PC-3 (cell line): ENCODE results near the gene ZBTB48. TPM values are rescaled to one million over a fixed set of nuclear protein-coding genes. Genes with fewer than 3 reads are reported as not detected.

Experiments
- ATAC-seq: fragments of 200-7000 bp; cut with Tn5 transposase; 2 replicates; pipeline ENCODE4 v1.9.1; 2020; ENCODE audit warnings: mild to moderate bottlenecking, moderate library complexity
- Bru-seq: library from RNA; stranded (reverse); fragments of 400-500 nt; gene quantifications from one replicate; lab custom pipeline; 2021; lab: Mats Ljungman, UMichigan
- BruChase-seq, 2 experiments: library from RNA; stranded (reverse); fragments of 400-500 nt; gene quantifications; one replicate each; lab custom pipeline; 2021; lab: Mats Ljungman, UMichigan
- BruUV-seq: library from RNA; stranded (reverse); fragments of 400-500 nt; replicated peaks from 2 replicates; lab custom pipeline; 2021; lab: Mats Ljungman, UMichigan
- CTCF ChIA-PET: fragments of 300-600 bp; sonication (Branson Sonifier 250); formaldehyde crosslinking; loops from one replicate; lab custom pipeline; 2022; ENCODE audit warnings: antibody characterized with exemption; lab: Charles Lee
- POLR2A ChIA-PET: fragments of 300-600 bp; sonication (Branson Sonifier 250); formaldehyde crosslinking; loops from one replicate; lab custom pipeline; 2022; ENCODE audit warnings: antibody characterized with exemption; ENCODE audit not compliant: unreplicated experiment; lab: Charles Lee
- DNase-seq: peaks from one replicate; pipeline ENCODE4 v3.0.0-alpha.2; 2015
- H2AFZ ChIP-seq: fragments of 300-600 bp; sonication (generic); 2 replicates; pipeline ENCODE4 v1.6.0; 2016; ENCODE audit warnings: antibody characterized with exemption, low read length
- H3F3A ChIP-seq: fragments of 300-600 bp; sonication (generic); one replicate; pipeline ENCODE4 v1.6.0; 2017; ENCODE audit warnings: antibody characterized with exemption, low read length, control low read depth, mild to moderate bottlenecking; ENCODE audit not compliant: unreplicated experiment
- H3K27ac ChIP-seq: fragments of 300-600 bp; sonication (generic); 2 replicates; pipeline ENCODE4 v1.5.1; 2016; ENCODE audit warnings: mild to moderate bottlenecking, low read length
- H3K27me3 ChIP-seq: fragments of 300-600 bp; sonication (generic); 2 replicates; pipeline ENCODE4 v1.6.1; 2016; ENCODE audit warnings: low read length, mixed read lengths
- H3K36me3 ChIP-seq: fragments of 300-600 bp; sonication (generic); 2 replicates; pipeline ENCODE4 v1.6.1; 2016; ENCODE audit warnings: low read depth, mixed run types, low read length, mixed read lengths
- H3K4me1 ChIP-seq: fragments of 300-600 bp; sonication (generic); 2 replicates; pipeline ENCODE4 v1.5.1; 2016; ENCODE audit warnings: low read length; ENCODE audit not compliant: insufficient read depth
- H3K4me2 ChIP-seq: fragments of 300-600 bp; sonication (generic); 2 replicates; pipeline ENCODE4 v1.6.0; 2016; ENCODE audit warnings: low read length
- H3K4me3 ChIP-seq: fragments of 300-600 bp; sonication (generic); 2 replicates; pipeline ENCODE4 v1.5.1; 2016; ENCODE audit warnings: mild to moderate bottlenecking, low read length, mixed read lengths
- H3K79me2 ChIP-seq: fragments of 300-600 bp; sonication (generic); 2 replicates; pipeline ENCODE4 v1.6.1; 2017; ENCODE audit warnings: low read length, mixed read lengths
- H3K9ac ChIP-seq: fragments of 300-600 bp; sonication (generic); 2 replicates; pipeline ENCODE4 v1.6.0; 2016; ENCODE audit warnings: mild to moderate bottlenecking, low read length
- H3K9me2 ChIP-seq: fragments of 300-600 bp; sonication (generic); replicated peaks from 2 replicates; pipeline ENCODE4 v1.6.1; 2016; ENCODE audit warnings: mixed run types, low read length, mixed read lengths
- H3K9me3 ChIP-seq: fragments of 300-600 bp; sonication (generic); 2 replicates; pipeline ENCODE4 v1.6.1; 2016; ENCODE audit warnings: low read length, mixed read lengths
- H4K20me1 ChIP-seq: fragments of 300-600 bp; sonication (generic); 2 replicates; pipeline ENCODE4 v1.6.1; 2016; ENCODE audit warnings: low read length, mixed read lengths
- EZH2 ChIP-seq: fragments of 300-600 bp; sonication (generic); IDR thresholded peaks from one replicate; pipeline ENCODE4 v1.6.1; 2017; ENCODE audit warnings: antibody characterized with exemption, mild to moderate bottlenecking, low read length; ENCODE audit not compliant: unreplicated experiment
- EZH2phosphoT487 ChIP-seq: fragments of 300-600 bp; sonication (generic); IDR thresholded peaks from 2 replicates; pipeline ENCODE4 v1.6.1; 2018; ENCODE audit warnings: mild to moderate bottlenecking, antibody characterized with exemption, low read length, borderline replicate concordance
- intact Hi-C: fragments of 100-400 bp; cut with micrococcal nuclease; formaldehyde crosslinking; loops from 2 replicates; pipeline ENCODE4 v1.9.0; 2023
- long read RNA-seq: library from polyadenylated mRNA; unstranded; transcript quantifications from one replicate; pipeline ENCODE4 v2.0.0, GENCODE V29; 2021; ENCODE audit not compliant: unreplicated experiment
- total RNA-seq: library from RNA; depleted of rRNA; stranded (reverse); fragments of >200 nt; gene quantifications from 2 replicates; pipeline ENCODE4 v1.2.3, GENCODE V29; 2014; rRNA removed
- TF ChIP-seq, protein P1 (sequence below): fragments of 300-600 bp; sonication (generic); conservative IDR thresholded peaks from 2 replicates; pipeline ENCODE4 v1.5.1; 2017; ENCODE audit warnings: antibody characterized with exemption, low read depth, mild to moderate bottlenecking, low read length

The ZBTB48 gene
- total RNA-seq: 42.7 and 47.2 TPM in 2 replicates
- percentile 82 among the genes with signal in this experiment for Bru-seq, nascent RNA
- percentile 87 among the genes with signal in this experiment for BruChase-seq, experiment 1, labeled RNA remaining after a 6-hour chase
- BruChase-seq, experiment 2, labeled RNA remaining after a 2-hour chase: percentile 90 among the genes with signal in this experiment
- long read RNA-seq, transcript ZBTB48-202 (11 exons, 2,293 nt): major isoform, 10 of 121 reads
- long read RNA-seq, transcript ZBTB48-206 (7 exons, 2,484 nt): minor isoform, 9 of 121 reads
- long read RNA-seq, partial matches to known transcripts: 42 of 121 reads
- long read RNA-seq, other reads (novel, unspliced or antisense): 60 of 121 reads

DNA sequence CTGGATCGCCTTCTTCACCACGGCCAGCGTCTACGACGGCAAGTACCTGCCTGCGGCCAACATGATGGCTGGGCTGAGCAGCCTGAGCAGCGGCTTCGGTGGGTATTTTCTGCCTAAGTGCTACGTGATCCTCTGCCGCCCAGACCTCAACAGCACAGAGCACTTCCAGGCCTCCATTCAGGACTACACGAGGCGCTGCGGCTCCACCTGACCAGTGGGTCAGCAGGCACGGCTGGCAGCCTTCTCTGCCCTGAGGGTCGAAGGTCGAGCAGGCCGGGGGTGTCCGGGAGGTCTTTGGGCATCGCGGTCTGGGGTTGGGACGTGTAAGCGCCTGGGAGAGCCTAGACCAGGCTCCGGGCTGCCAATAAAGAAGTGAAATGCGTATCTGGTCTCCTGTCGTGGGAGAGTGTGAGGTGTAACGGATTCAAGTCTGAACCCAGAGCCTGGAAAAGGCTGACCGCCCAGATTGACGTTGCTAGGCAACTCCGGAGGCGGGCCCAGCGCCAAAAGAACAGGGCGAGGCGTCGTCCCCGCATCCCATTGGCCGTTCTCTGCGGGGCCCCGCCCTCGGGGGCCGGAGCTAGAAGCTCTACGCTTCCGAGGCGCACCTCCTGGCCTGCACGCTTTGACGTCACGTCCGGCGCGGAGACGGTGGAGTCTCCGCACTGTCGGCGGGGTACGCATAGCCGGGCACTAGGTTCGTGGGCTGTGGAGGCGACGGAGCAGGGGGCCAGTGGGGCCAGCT is at the start of gene ZBTB48:
Gene ZBTB48, plus strand, starts transcription at position 621 of the 745 bp plus-strand sequence. CDS start 616 bp downstream, outside the sequence.
- DNase-seq (peak; percentile 100), ATAC-seq (peak; percentile 96)
- ChIA-PET CTCF (interaction anchor here (0.5 to 1.6 kb wide), 2 partner anchors 20 to 22 kb away, joined by 3 to 4 read pairs; no protein-coding TSS in a partner anchor), POLR2A (interaction anchor here (0.6 to 0.9 kb wide), 5 partner anchors 23 to 72 kb away, joined by 3 to 7 read pairs (median 3); partner anchors contain the start of genes KLHL21 and NOL9)
- H3K27ac ChIP-seq: 0 out of 2 replicates have a peak within 1 kb of the TSS, but pooled peaks have one; percentile 11
- H3K4me3 ChIP-seq: peak within 1 kb of the TSS; percentile 92
- peak within 1 kb of the TSS; percentile 68 for H2AFZ ChIP-seq
- H3F3A ChIP-seq: no peaks in the 10 kb centered on the region
- BruUV-seq: TSS peak; percentile 94
- H3K27me3 ChIP-seq: no peaks in the 10 kb centered on the region
- H3K9me2 ChIP-seq: no peaks in the 10 kb centered on the region
- no peaks in the 10 kb centered on the region for H4K20me1 ChIP-seq
- no peaks in the 10 kb centered on the region for H3K36me3 ChIP-seq
- intact Hi-C loops: loop anchor here (1.0 to 2.0 kb wide), 3 partner anchors 22 to 67 kb away; partner anchors contain the start of gene NOL9
- TF ChIP-seq EZH2 (no peak), EZH2phosphoT487 (no peak)
- TF ChIP-seq, protein P1, sequence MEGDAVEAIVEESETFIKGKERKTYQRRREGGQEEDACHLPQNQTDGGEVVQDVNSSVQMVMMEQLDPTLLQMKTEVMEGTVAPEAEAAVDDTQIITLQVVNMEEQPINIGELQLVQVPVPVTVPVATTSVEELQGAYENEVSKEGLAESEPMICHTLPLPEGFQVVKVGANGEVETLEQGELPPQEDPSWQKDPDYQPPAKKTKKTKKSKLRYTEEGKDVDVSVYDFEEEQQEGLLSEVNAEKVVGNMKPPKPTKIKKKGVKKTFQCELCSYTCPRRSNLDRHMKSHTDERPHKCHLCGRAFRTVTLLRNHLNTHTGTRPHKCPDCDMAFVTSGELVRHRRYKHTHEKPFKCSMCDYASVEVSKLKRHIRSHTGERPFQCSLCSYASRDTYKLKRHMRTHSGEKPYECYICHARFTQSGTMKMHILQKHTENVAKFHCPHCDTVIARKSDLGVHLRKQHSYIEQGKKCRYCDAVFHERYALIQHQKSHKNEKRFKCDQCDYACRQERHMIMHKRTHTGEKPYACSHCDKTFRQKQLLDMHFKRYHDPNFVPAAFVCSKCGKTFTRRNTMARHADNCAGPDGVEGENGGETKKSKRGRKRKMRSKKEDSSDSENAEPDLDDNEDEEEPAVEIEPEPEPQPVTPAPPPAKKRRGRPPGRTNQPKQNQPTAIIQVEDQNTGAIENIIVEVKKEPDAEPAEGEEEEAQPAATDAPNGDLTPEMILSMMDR: no peak
- H3K9ac ChIP-seq: peak within 1 kb of the TSS; percentile 85
- peaks cover 34% of the 10 kb centered on the region for H3K79me2 ChIP-seq
- H3K9me3 ChIP-seq: no peaks in the 10 kb centered on the region
- peaks cover 27% of the 10 kb centered on the region for H3K4me1 ChIP-seq
- H3K4me2 ChIP-seq: peak within 1 kb of the TSS; percentile 89

DNA sequence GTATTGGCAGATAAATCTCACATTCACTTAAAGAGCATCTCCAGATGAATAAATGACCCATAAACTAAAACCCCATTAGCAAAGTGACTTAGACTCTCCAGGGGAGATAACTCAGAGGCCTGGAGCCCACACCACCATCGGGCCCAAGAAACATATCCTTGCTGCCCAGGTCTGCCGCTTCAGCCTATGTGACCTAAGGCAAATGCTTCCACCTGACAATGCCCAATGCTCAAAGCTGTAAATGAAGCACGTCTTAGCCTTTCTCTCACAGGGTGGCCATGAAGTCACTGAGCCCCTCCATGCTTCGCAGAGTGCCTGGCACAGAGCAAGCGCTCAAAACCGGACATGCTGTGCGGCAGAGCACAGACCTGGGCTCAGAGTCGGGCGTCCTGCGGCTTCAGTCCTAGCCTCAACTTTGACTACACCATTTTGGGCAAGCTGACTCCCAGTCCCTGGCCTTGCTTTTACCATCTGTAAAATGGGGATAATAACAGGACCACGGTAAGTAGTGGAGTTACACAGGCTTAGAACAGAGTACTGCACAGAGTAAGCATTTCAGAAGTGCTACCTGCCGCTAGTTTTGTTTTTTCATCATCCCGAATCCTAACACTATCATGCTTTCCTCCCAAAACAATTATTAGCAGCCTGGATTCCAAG is 49.2 kb upstream of the ZBTB48 start:
- Histone ChIP-seq H3F3A (no peaks in the 10 kb centered on the region), H3K27ac (no peak overlapping the region), H3K27me3 (no peaks in the 10 kb centered on the region), H4K20me1 (no peaks in the 10 kb centered on the region), H3K4me1 (no peaks in the 10 kb centered on the region), H3K9ac (no peak overlapping the region), H3K4me2 (no peak overlapping the region), H3K36me3 (peaks cover 64% of the 10 kb centered on the region), H3K9me3 (no peaks in the 10 kb centered on the region), H3K4me3 (no peak overlapping the region), H3K79me2 (no peaks in the 10 kb centered on the region), H3K9me2 (no peaks in the 10 kb centered on the region), H2AFZ (no peak overlapping the region)
- CTCF ChIA-PET: no interaction called here
- TF ChIP-seq EZH2phosphoT487: no peak
- TF ChIP-seq EZH2: no peak
- TF ChIP-seq, protein P1: no peak
- BruUV-seq: no TSS peak
- no peak for DNase-seq
- POLR2A ChIA-PET: no interaction called here
- intact Hi-C loops: no loop called here
- ATAC-seq: no peak
